DND-41 (cell line): ENCODE measurements around the gene ATP6V1B1.

ENCODE experiments used
- EZH2 ChIP-seq: IDR thresholded peaks from 3 replicates; pipeline ENCODE4 v1.6.1; 2012; ENCODE audit warnings: borderline replicate concordance, low read depth, mild to moderate bottlenecking, moderate library complexity, low read length, inconsistent platforms; ENCODE audit not compliant: severe bottlenecking
- TF ChIP-seq, protein P1 (sequence below): IDR thresholded peaks from 2 replicates; pipeline ENCODE4 v1.5.1; 2012; ENCODE audit warnings: borderline replicate concordance, low read length, moderate library complexity, mild to moderate bottlenecking; ENCODE audit not compliant: poor library complexity, severe bottlenecking; ENCODE audit errors: extremely low read depth

DNA sequence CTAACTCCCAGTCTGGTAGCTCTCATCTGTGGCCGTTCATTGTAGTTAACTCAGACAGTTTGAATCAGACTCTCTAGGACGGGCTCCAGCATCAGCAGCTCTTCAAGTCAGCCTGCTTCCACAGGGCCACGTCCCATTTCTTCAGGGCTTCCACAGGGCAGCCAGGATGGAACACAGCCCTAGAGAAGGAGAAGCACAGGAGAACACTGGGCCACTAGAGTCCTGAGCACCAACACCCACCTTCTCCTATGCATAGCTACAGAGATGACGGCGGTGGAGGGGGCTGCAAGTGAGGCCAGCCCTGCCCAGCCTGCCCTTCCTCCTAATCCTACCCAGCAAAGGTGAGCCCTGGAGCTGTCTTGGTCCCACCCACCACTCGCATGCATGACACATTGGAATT lies 69.2 kb downstream of the ATP6V1B1 start:
- TF ChIP-seq, protein P1, sequence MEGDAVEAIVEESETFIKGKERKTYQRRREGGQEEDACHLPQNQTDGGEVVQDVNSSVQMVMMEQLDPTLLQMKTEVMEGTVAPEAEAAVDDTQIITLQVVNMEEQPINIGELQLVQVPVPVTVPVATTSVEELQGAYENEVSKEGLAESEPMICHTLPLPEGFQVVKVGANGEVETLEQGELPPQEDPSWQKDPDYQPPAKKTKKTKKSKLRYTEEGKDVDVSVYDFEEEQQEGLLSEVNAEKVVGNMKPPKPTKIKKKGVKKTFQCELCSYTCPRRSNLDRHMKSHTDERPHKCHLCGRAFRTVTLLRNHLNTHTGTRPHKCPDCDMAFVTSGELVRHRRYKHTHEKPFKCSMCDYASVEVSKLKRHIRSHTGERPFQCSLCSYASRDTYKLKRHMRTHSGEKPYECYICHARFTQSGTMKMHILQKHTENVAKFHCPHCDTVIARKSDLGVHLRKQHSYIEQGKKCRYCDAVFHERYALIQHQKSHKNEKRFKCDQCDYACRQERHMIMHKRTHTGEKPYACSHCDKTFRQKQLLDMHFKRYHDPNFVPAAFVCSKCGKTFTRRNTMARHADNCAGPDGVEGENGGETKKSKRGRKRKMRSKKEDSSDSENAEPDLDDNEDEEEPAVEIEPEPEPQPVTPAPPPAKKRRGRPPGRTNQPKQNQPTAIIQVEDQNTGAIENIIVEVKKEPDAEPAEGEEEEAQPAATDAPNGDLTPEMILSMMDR, result no peak
- no peak for TF ChIP-seq EZH2
